Measurements from ENCODE around the gene UNC13A. TPM values are rescaled to one million over a fixed set of nuclear protein-coding genes. Genes with fewer than 3 reads are reported as not detected.

UNC13A gene
- total and polyA plus RNA-seq, 11 donors = 0.02 to 1.1 (median 0.09) TPM; not detected in 1

- Histone ChIP-seq H3K9me3 (no peaks in the 10 kb centered on the region), H3K27me3 (no peaks in the 10 kb centered on the region), H3K4me1 (peaks cover 0 to 27% (median 23%) of the 10 kb centered on the region in 12 donors), H3K27ac (no peak overlapping the region), H3K4me3 (no peak overlapping the region), H3K36me3 (peaks cover 0 to 79% (median 65%) of the 10 kb centered on the region in 9 donors)
- WGBS, 4 donors = 87 to 93% (median 89%) methylated on average over 11 to 21 of the region's 21 CpGs
- DNase-seq (no peak), ATAC-seq (no peak)
- TF ChIP-seq POLR2A (IDR thresholded peaks at IDR 0.05) = no peak
- peak in 3 of 12 donors; percentile 4 to 23 (median 16) for TF ChIP-seq CTCF (IDR thresholded peaks at IDR 0.05)
- intact Hi-C loops (cut with DNase I) = no loop called here
Observed at GRCh38 chr19:17725422-17726078, 37.4 kb upstream of the UNC13A start.

- Histone ChIP-seq H3K9me3 (no peaks in the 10 kb centered on the region), H3K27me3 (no peaks in the 10 kb centered on the region), H3K36me3 (peaks cover 0 to 70% (median 60%) of the 10 kb centered on the region in 9 donors), H3K4me3 (no peak overlapping the region), H3K4me1 (peaks cover 0 to 35% (median 30%) of the 10 kb centered on the region in 12 donors), H3K27ac (no peak overlapping the region)
- intact Hi-C loops (cut with DNase I) = no loop called here
- 91 to 96% (median 94%) methylated on average over 7 of the region's 7 CpGs for WGBS, 4 donors
- DNase-seq = no peak
- no peak for TF ChIP-seq CTCF (IDR thresholded peaks at IDR 0.05)
- TF ChIP-seq POLR2A (IDR thresholded peaks at IDR 0.05) = no peak
- ATAC-seq = no peak
Observed at GRCh38 chr19:17724655-17725054, 36.5 kb upstream of the UNC13A start.

GRCh38 chr19:17722655-17723240 is 34.6 kb upstream of the UNC13A start:
- H3K36me3 ChIP-seq = peaks cover 0 to 51% (median 42%) of the 10 kb centered on the region in 9 donors
- TF ChIP-seq CTCF (IDR thresholded peaks at IDR 0.05) (no peak), POLR2A (IDR thresholded peaks at IDR 0.05) (no peak)

GRCh38 chr19:17721821-17722220 is 33.7 kb upstream of the UNC13A start:
- intact Hi-C loops (cut with DNase I) = no loop called here
- peaks cover 0 to 41% (median 33%) of the 10 kb centered on the region in 9 donors for H3K36me3 ChIP-seq
- peak overlapping the region in 10 of 12 donors; percentile 25 to 80 (median 40) for H3K27ac ChIP-seq
- WGBS, 4 donors = 34 to 55% (median 49%) methylated on average over 8 of the region's 8 CpGs
- no peaks in the 10 kb centered on the region for H3K9me3 ChIP-seq
- DNase-seq = peak; percentile 48 to 79 (median 64)
- peak overlapping the region in 8 of 12 donors; percentile 8 to 99 (median 26) for H3K4me3 ChIP-seq
- TF ChIP-seq CTCF (IDR thresholded peaks at IDR 0.05) (no peak), POLR2A (IDR thresholded peaks at IDR 0.05) (no peak)
- peaks cover 0 to 54% (median 43%) of the 10 kb centered on the region in 12 donors for H3K4me1 ChIP-seq
- H3K27me3 ChIP-seq = no peaks in the 10 kb centered on the region
- ATAC-seq = peak; percentile 49 to 77 (median 72)

More at GRCh38 chr19:17722655-17723240, 34.6 kb upstream of the UNC13A start:
- H3K27me3 ChIP-seq = no peaks in the 10 kb centered on the region
- peak overlapping the region in 1 of 12 donors; percentile 69 for H3K27ac ChIP-seq
- no peak overlapping the region for H3K4me3 ChIP-seq
- no peaks in the 10 kb centered on the region for H3K9me3 ChIP-seq
- H3K4me1 ChIP-seq = peaks cover 0 to 46% (median 39%) of the 10 kb centered on the region in 12 donors
- 53 to 70% (median 65%) methylated on average over 12 of the region's 12 CpGs for WGBS, 4 donors
- DNase-seq = no peak
- intact Hi-C loops (cut with DNase I) = no loop called here
- no peak for ATAC-seq

Data from heart left ventricle (tissue), 16 donors.